ENCODE results near the gene FAM13A.
A peak's percentile ranks its signal among the peaks of the same experiment; 100 is the strongest.

The FAM13A gene

DNA sequence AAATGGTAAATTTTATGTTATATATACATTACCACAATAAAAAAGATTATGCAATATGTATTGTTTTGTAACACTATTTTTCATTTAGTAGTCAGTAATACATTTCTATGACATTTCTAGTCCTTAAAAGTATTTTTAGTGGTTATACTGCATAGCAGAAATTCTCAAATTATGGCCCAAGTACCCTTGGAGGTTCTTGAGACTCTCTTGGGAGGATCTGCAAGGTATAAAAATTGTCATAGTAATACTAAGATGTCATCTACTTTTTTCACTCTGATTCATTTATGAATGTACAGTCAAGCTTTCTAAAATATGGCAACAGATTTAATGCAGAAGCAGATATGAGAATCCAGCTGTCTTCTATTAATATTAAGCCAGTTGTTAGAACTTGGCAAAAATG is 220.8 kb downstream of the FAM13A start:
- no peak for DNase-seq (ENCODE audit: low read depth)

DNA sequence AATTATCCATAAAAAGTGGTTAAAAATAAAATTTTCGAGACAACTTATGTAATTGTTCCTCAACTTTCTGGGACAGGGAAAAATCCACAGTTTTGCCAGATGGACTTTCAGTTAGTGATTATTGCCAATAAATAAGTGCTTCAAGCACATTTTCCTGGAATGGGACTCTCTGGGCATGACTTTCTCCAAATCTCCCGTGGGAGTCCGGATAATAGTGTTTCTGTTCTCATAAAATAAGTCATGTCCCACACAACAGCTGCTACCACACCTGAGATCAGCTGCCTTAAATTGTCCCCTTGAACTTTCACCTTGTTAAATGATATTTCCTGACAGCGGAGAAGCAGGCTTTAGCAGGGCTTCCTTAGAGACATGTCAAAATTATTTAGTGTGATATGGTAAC is 226.0 kb downstream of the FAM13A start:
- DNase-seq (ENCODE audit: low read depth): no peak

- no peak for DNase-seq (ENCODE audit: low read depth)
These were observed 226.4 kb downstream of the FAM13A start for GRCh38 chr4:88830598-88830997.

GRCh38 chr4:88828842-88829571 is 228.0 kb downstream of the FAM13A start:
- no peak for DNase-seq (ENCODE audit: low read depth)

- DNase-seq (ENCODE audit: low read depth): no peak
These were observed 229.5 kb downstream of the FAM13A start for GRCh38 chr4:88827442-88827841.

DNA sequence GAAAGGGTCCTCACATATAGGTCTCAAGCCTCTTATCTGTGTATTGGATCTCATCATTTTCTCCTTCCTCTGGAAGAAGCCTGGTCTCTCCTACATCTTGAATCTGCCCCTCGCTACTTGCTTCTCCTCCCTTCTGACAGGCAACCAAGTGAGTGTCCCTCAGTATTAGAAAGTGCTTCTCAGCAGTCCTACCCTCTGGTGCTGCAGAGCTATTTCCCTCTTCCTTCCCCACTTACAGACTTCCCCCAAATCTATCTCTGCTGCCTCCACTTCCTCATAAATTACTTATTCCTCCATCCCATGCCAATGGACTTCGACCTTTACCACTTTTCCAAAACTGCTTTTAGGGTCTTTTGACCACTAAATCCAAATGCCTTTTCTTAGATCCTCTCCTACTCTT is 230.2 kb downstream of the FAM13A start:
- no peak for DNase-seq (ENCODE audit: low read depth)

DNA sequence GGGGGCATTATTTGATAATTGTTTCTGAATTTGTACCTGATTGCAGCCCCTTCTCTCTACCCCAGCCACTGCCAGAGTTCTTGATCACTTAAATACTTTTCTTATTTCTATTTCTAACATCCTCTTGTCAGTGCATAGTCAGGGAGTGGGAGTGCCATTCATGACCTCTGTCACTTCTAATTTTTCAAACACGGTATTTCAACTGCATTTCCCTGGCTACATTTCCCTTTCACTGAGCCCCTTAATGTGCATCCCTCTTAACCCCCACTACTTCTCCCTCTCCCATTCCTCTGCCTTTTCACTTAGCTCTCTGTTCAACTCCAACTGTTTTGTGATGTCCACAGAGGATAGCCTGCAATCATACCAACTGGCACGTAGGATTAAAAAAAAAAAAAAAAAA is 231.1 kb downstream of the FAM13A start:
- DNase-seq (ENCODE audit: low read depth): no peak

- DNase-seq (ENCODE audit: low read depth): peak; percentile 47
These were observed 233.7 kb downstream of the FAM13A start for GRCh38 chr4:88823058-88823919.

GRCh38 chr4:88822034-88822789 is 234.8 kb downstream of the FAM13A start:
- DNase-seq (ENCODE audit: low read depth): no peak

DNA sequence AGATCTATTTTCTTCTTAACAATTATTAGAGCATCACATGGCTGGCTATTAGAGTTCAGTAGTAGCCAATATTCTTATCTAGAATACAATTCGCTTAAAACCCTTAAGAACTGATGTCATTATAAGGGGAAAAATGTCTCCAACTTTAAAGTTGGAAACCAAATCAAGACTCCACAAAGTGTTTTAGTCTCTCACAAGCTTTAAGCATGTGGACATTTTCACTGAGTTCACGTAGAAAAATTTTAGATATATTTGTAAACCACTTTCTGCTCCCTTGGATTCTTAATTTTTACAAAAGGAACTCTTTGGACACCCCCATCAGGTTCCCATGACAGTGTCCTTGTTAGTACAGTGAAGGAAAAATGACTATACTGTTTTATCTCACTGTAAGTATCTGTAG is 235.5 kb downstream of the FAM13A start:
- no peak for DNase-seq (ENCODE audit: low read depth)

GRCh38 chr4:88820698-88821415 is 236.1 kb downstream of the FAM13A start:
- DNase-seq (ENCODE audit: low read depth): no peak

GRCh38 chr4:88819818-88820697 is 236.9 kb downstream of the FAM13A start:
- no peak for DNase-seq (ENCODE audit: low read depth)

DNA sequence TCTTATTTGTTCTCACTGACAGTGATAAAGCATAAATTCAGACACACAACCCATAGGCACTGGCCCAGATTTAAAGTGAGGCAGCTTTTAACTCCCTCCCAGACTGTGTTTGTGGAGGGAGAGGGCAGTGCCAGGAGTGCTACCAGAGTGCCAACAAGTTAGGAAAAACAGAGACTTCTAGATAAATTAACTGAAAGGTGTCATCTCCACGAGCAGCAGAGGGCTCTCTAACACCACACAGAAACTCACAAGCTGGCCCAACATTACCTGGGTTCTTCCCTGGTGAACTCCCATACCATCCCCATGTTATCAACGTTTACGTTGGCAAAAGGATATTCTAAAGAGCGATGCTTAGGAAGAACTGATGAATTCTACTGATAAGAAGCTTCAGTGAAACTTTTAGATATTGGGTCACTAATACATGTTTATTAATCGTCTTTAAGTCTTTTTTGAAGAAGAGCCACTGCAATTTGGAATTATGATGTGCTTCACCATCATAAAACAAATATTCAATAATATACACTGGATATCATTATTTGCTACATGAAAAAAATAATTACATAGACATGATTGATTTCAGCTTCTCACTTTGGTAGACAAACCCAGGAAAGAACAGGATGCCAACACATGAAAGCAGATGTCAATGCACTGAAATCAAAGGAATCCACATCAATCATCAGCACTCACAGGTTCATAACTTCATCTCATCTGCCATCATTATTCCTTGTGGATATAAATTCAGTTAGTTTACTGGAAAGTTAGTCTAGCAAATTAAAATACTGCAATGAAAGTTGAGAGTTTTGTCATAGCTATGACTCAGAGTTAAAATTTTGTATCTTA is 238.1 kb downstream of the FAM13A start:
- no peak for DNase-seq (ENCODE audit: low read depth)

DNA sequence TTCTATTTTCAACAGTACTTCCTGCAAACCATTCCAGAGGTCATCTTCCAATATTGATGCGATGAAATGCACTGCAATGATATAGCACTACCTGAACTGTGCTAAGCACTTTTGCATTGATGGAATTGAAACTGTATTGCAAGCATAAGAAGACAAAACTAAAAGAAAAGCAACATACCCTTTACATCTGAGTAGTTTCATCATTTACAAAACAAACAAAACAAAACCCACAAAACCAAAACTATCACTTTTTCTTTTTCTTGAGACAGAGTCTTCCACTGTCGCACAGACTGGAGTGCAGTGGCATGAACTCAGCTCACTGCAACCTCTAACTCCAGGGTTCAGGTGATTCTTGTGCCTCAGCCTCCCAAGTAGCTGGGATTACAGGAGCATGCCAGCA is 239.2 kb downstream of the FAM13A start:
- DNase-seq (ENCODE audit: low read depth): no peak

GRCh38 chr4:88816360-88816759 is 240.6 kb downstream of the FAM13A start:
- no peak for DNase-seq (ENCODE audit: low read depth)

DNA sequence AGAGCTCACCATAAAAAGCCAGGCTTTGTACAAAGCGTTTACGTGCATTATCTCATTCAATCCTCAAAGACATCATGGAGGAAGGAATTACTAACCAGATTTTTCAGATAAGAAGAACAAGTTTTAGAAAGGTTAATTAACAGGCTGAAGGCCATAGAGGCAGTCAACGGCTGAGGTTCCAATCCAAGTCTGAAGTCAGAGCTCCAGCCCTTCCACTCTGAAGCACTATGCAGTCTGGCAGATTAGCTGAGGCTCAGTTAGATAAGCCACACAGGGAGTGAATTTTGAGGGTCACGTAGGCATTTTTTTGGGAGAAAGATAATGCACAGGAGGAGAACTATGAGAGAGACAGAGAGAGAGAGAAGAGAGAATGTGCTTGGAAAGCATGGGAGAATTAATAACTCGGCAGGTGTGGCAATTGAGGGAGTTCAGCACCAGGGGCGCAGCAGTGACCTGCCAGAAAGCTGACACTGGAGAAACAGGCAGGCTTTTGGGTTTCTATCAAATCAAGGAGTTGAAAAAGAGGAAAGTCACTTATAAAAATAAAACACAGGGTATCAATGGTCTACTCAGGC is 242.9 kb downstream of the FAM13A start:
- no peak for DNase-seq (ENCODE audit: low read depth)

GRCh38 chr4:88813013-88813412 is 244.0 kb downstream of the FAM13A start:
- DNase-seq (ENCODE audit: low read depth): no peak

DNA sequence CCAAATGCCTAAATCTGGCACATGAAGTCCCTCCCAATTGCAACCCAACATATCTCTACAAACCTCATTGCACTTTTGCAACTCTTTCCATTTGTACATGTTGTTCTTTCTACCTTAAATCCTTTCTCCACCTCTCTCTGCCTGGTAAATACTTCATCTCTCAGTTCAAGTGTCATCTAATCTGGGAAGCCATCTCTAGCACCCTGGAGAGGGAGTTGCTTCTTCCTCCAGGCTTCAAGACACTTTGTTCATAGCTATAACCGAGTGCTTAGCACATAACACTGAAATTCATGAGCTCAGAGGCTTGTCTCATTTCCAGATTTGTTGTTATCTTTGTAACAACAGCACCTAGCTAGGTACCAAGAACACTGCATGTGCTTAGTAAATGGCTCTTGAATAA is 244.6 kb downstream of the FAM13A start:
- DNase-seq (ENCODE audit: low read depth): no peak

GRCh38 chr4:88811904-88812303 is 245.1 kb downstream of the FAM13A start:
- DNase-seq (ENCODE audit: low read depth): no peak

DNA sequence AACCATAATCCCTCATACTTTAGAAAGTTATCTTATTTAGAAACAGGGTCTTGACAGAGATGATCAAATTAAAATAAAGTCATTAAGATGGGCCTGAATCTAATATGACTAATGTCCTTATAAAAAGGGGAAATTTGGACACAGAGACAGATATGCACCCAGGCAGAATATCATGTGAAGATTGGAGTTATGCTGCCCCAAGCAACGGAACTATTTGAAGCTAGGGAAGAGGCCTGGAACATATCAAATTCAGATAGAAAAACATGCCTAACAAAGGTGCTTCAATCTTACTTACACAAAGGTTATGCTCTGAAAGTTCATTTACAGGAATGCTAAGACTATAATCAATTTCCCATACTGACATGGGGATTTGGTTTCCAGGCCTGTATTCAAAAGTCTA is 246.7 kb downstream of the FAM13A start:
- DNase-seq (ENCODE audit: low read depth): no peak

Data from CMK (cell line).